ENCODE results near the gene ZSWIM3. TPM values are rescaled to one million over a fixed set of nuclear protein-coding genes. Genes with fewer than 3 reads are reported as not detected.

Gene ZSWIM3
- total and polyA plus RNA-seq, 2 of the 13 experiments (the other 11 are each of a cell fraction or from before 2014, with no cell fraction given): 5.2 to 5.8 TPM

GRCh38 chr20:45909336-45909808 is 52.0 kb downstream of the ZSWIM3 start (continued):
- peak; percentile 51; the same call in 1 of the 2 replicates for TF ChIP-seq ZBED4 (CRISPR knock-in tag; IDR thresholded peaks at IDR 0.05; ENCODE audit: borderline replicate concordance)
- no peak for TF ChIP-seq ETV6 (CRISPR knock-in tag; conservative IDR thresholded peaks at IDR 0.05)
- TF ChIP-seq RBM39 (IDR thresholded peaks at IDR 0.05; ENCODE audit: low read depth, low read length, poor library complexity, severe bottlenecking): no peak
- no peak for TF ChIP-seq TGIF2 (CRISPR knock-in tag; IDR thresholded peaks at IDR 0.05)
- no peak for TF ChIP-seq ELK4 (CRISPR knock-in tag; IDR thresholded peaks at IDR 0.05; ENCODE audit: borderline replicate concordance)
- no peak for TF ChIP-seq ZNF557 (CRISPR knock-in tag; IDR thresholded peaks at IDR 0.05)
- no peak for TF ChIP-seq ZNF740 (CRISPR knock-in tag; IDR thresholded peaks at IDR 0.05)
- TF ChIP-seq GATAD2A (CRISPR knock-in tag; IDR thresholded peaks at IDR 0.05): peak; percentile 84
- peak; percentile 15; the same call in 1 of the 2 replicates for TF ChIP-seq ZNF564 (CRISPR knock-in tag; IDR thresholded peaks at IDR 0.05)
- TF ChIP-seq PLSCR1 (CRISPR knock-in tag; IDR thresholded peaks at IDR 0.05; ENCODE audit: borderline replicate concordance): no peak
- no peak; the same call in 1 of the 2 replicates for TF ChIP-seq TBX2 (CRISPR knock-in tag; IDR thresholded peaks at IDR 0.05; ENCODE audit: borderline replicate concordance)
- peak; percentile 71 for TF ChIP-seq SALL1 (CRISPR knock-in tag; IDR thresholded peaks at IDR 0.05)
- TF ChIP-seq ZNF543 (CRISPR knock-in tag; IDR thresholded peaks at IDR 0.05): 0 out of 2 replicates have a peak, but pooled peaks have one; percentile 16
- no peak for TF ChIP-seq CBX1 (IDR thresholded peaks at IDR 0.05; ENCODE audit: low read depth)
- no peak for TF ChIP-seq MTERF4 (CRISPR knock-in tag; IDR thresholded peaks at IDR 0.05)
- TF ChIP-seq MAZ (IDR thresholded peaks at IDR 0.05; ENCODE audit: borderline replicate concordance, low read depth, low read length): peak; percentile 16; the same call in 1 of the 2 replicates
- TF ChIP-seq MAZ (CRISPR knock-in tag; IDR thresholded peaks at IDR 0.05; ENCODE audit: low read depth): no peak
- peak; percentile 50; the same call in 1 of the 2 replicates for TF ChIP-seq ZSCAN9 (CRISPR knock-in tag; IDR thresholded peaks at IDR 0.05; ENCODE audit: borderline replicate concordance)
- peak; percentile 12; the same call in 1 of the 2 replicates for TF ChIP-seq TFDP1 (CRISPR knock-in tag; IDR thresholded peaks at IDR 0.05; ENCODE audit: borderline replicate concordance)
- TF ChIP-seq ZNF337 (CRISPR knock-in tag; IDR thresholded peaks at IDR 0.05; ENCODE audit: borderline replicate concordance, low read depth): no peak
- no peak for TF ChIP-seq HHEX (CRISPR knock-in tag; IDR thresholded peaks at IDR 0.05)
- peak; percentile 58 to 64; a peak in 3 of 4 replicates for TF ChIP-seq POLR2A (IDR thresholded peaks at IDR 0.05; ENCODE audit: insufficient read depth in 1 of 2, low read depth in 2 of 2, low read length in 2 of 2)
- TF ChIP-seq JUN (CRISPR knock-in tag; IDR thresholded peaks at IDR 0.05): no peak
- TF ChIP-seq ZNF510 (CRISPR knock-in tag; IDR thresholded peaks at IDR 0.05; ENCODE audit: low read depth): no peak

All from HepG2 (cell line).